ENCODE measurements around the gene CNNM4. TPM values are rescaled to one million over a fixed set of nuclear protein-coding genes. Genes with fewer than 3 reads are reported as not detected.

CNNM4 gene
- total and polyA plus RNA-seq, 2 of the 4 experiments (the other 2 are of a cell fraction) = 2.0 to 4.1 TPM

DNA sequence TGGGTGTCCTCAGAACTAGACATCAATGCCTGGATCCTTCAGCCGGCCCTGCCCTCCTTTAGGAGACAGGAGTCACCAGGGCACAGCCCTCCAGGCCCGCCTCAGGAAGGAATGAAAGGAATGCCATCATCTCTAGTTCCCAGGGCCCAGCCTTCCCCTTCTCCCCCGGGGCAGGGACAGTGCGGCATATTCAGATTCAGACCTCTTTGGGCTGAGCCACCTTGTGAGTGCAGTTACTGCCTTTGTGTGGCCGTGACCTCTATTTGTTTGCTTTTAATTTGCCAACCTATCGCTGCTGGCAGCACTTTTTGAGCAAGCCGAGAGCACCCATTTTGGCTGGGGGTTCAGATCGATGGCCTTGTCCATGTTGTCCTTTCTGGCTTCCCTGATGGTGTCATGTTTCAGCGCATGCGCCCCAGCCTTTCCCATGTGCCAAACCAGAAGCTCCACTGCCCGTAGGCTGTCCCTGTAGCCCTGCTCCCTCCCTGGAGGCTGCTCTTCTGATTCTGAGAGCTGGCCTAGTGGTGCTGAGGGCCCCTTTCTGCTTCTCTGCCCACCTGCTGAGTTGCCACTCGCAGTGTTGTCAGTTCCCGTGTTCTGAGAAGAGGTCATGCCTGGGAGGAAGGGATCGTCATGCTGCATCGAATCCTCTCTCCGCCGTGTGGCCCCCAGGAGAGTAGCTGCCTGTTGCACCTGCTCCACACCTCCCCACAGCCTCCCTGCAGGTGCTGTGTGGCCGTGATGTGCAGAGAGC, 72.2 kb downstream of the CNNM4 start (continued):
- TF ChIP-seq RCOR1 (IDR thresholded peaks at IDR 0.05; ENCODE audit: insufficient replicate concordance, low read length) (no peak), NFE2L2 (IDR thresholded peaks at IDR 0.05; ENCODE audit: low read depth, low read length) (no peak)

DNA sequence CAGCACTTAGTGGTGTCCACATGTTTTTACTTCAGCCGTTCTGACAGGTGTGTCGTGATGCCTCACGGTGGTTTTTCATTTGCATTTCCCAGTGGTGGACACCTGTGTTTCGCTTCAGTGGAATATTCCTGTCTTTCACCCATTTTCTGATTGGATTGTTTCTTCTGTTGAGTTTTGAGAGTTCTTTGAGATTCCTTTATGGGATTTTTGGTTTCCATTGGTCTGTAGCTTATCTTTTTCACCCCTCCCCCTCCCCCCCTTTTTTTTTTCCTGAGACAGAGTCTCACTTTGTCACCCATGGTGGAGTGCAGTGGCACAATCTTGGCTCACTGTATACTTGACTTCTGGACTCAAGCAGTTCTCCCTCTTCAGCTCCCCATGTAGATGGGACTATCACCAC, 75.1 kb downstream of the CNNM4 start:
- Histone ChIP-seq H3K27me3 (ENCODE audit: control insufficient read depth, insufficient read depth, low read length) (no peaks in the 10 kb centered on the region), H4K8ac (ENCODE audit: low read depth in 2 of 2, low read length in 2 of 2) (no peak overlapping the region), H3K36me3 (ENCODE audit: control insufficient read depth, insufficient read depth, low read length) (peaks cover 5% of the 10 kb centered on the region; the same call in 1 of the 2 replicates), H2BK5ac (ENCODE audit: low read depth, low read length, poor library complexity, severe bottlenecking) (no peak overlapping the region), H2AFZ (replicated peaks; ENCODE audit: low read length, poor library complexity) (no peak overlapping the region), H3K18ac (ENCODE audit: low read depth, low read length) (no peak overlapping the region), H3K9me3 (ENCODE audit: control insufficient read depth, insufficient read depth, low read length) (no peaks in the 10 kb centered on the region), H2AK5ac (ENCODE audit: low read depth, low read length) (no peak overlapping the region), H2BK15ac (ENCODE audit: low read depth, low read length) (no peak overlapping the region), H3K56ac (ENCODE audit: extremely low read depth, insufficient read depth, low read length) (no peak overlapping the region), H3K14ac (replicated peaks; ENCODE audit: low read depth, low read length) (no peak overlapping the region), H4K20me1 (ENCODE audit: insufficient read depth, low read length) (no peaks in the 10 kb centered on the region), H3K9ac (ENCODE audit: low read depth, low read length) (no peak overlapping the region), H2BK20ac (ENCODE audit: low read depth, low read length) (no peak overlapping the region), H3K4ac (ENCODE audit: low read depth, low read length) (no peak overlapping the region), H4K91ac (ENCODE audit: insufficient read depth, low read depth, low read length) (no peak overlapping the region), H4K5ac (ENCODE audit: low read depth, low read length) (no peak overlapping the region), H2AK9ac (replicated peaks; ENCODE audit: low read depth, low read length, poor library complexity) (no peak overlapping the region), H3K79me1 (ENCODE audit: low read depth in 1 of 2, low read length in 2 of 2) (no peaks in the 10 kb centered on the region), H3K4me2 (ENCODE audit: low read depth, low read length) (no peak overlapping the region), H3K27ac (ENCODE audit: insufficient read depth, low read length) (no peak overlapping the region), H2BK120ac (ENCODE audit: low read depth, low read length) (no peak overlapping the region), H3K23ac (ENCODE audit: low read depth, low read length) (no peak overlapping the region), H3K4me3 (ENCODE audit: insufficient read depth, low read depth, low read length) (no peak overlapping the region), H3K9me1 (ENCODE audit: insufficient read depth, low read length) (peaks cover 8% of the 10 kb centered on the region; the same call in 1 of the 2 replicates), H3K4me1 (ENCODE audit: control insufficient read depth, insufficient read depth, low read length) (peaks cover 10% of the 10 kb centered on the region; the same call in 1 of the 2 replicates)
- intact Hi-C loops (cut with micrococcal nuclease) (no loop called here), dilution Hi-C loops (cut with HindIII; ENCODE audit: low sequenced_read_pairs, unreplicated experiment) (no loop called here), in situ Hi-C loops (cut with MboI; ENCODE audit: low sequenced_read_pairs) (no loop called here)
- ATAC-seq (ENCODE audit: low read depth) (no peak), DNase-seq (no peak)
- ChIA-PET POLR2A (ENCODE audit: unreplicated experiment) (interaction anchor here (0.6 kb wide), 2 partner anchors 82 to 515 kb away, joined by 5 to 6 read pairs; no protein-coding TSS in a partner anchor), CTCF (interaction anchor here (0.7 kb wide), 1 partner anchor 125 kb away, joined by 3 read pairs; no protein-coding TSS in a partner anchor)
- 100% methylated on average over 2 of the region's 4 CpGs; no CpG with 5 or more reads in 1 of the 2 experiments for WGBS, 2 experiments (ENCODE audit: extremely low coverage in 2 of 2, insufficient read length in 1 of 2)
- BruUV-seq (replicated peaks) = no TSS peak
- no peak for TF ChIP-seq SMC3 (IDR thresholded peaks at IDR 0.05; ENCODE audit: low read depth, low read length)
